K562 (cell line): Measurements from ENCODE around the gene JDP2. TPM values are rescaled to one million over a fixed set of nuclear protein-coding genes. Genes with fewer than 3 reads are reported as not detected.

Experiments
- ATAC-seq: fragments of 200-7000 bp; cut with Tn5 transposase; 3 replicates; pipeline ENCODE4 v1.9.1; 2020; ENCODE audit warnings: moderate library complexity
- BruUV-seq: library from RNA; stranded (reverse); fragments of 400-500 nt; replicated peaks from 2 replicates; lab custom pipeline; 2021; lab: Mats Ljungman, UMichigan
- CTCF ChIA-PET: fragments of 300-600 bp; formaldehyde crosslinking; extraction: SDS; loops from one replicate; lab custom pipeline; 2021; ENCODE audit warnings: low intra/inter-chr PET ratio; lab: Yijun Ruan, JAX
- POLR2A ChIA-PET: fragments of 300-600, 350-650 bp; sonication (Branson Sonifier 250); formaldehyde crosslinking; extraction: SDS; loops from one replicate; lab custom pipeline; 2021; ENCODE audit warnings: antibody characterized with exemption, inconsistent platforms; lab: Yijun Ruan, JAX
- DNase-seq, 4 experiments: peaks; one replicate each; pipeline versions ENCODE4 v3.0.0 to v3.0.0-alpha.2; 2011 to 2018; ENCODE audit warnings: low spot score in 3 of 4, mixed read lengths in 3 of 4; ENCODE audit errors: extremely low read depth in 1 of 4
- FAIRE-seq: peaks from 2 replicates; lab custom pipeline; 2011; peaks lifted over from hg19 to GRCh38; lab: Jason Lieb, UNC
- H2AFZ ChIP-seq: 2 replicates; pipeline ENCODE4 v1.6.0; 2011; ENCODE audit warnings: low read depth, low read length, control low read depth, inconsistent platforms
- H3K27ac ChIP-seq: fragments of 200-600 bp; 3 replicates; pipeline ENCODE4 v1.8.0; 2011; ENCODE audit warnings: low read depth, mild to moderate bottlenecking, control low read depth, inconsistent platforms, low read length, moderate library complexity, mixed read lengths; ENCODE audit errors: extremely low read depth
- H3K27me3 ChIP-seq, 2 experiments: fragments of 300-600 bp in 1 of 2; 2 replicates in 1 of 2; 3 replicates in 1 of 2; pipeline versions ENCODE4 v1.6.0 to v1.8.0; 2011; ENCODE audit warnings: inconsistent platforms in 2 of 2, low read length in 2 of 2, mild to moderate bottlenecking in 1 of 2, mixed read lengths in 1 of 2, moderate library complexity in 1 of 2; ENCODE audit not compliant: control insufficient read depth in 2 of 2, insufficient read depth in 2 of 2
- H3K36me3 ChIP-seq: fragments of 300-600 bp; 3 replicates; pipeline ENCODE4 v1.8.0; 2011; ENCODE audit warnings: mild to moderate bottlenecking, low read length, inconsistent platforms; ENCODE audit not compliant: control insufficient read depth, insufficient read depth
- H3K4me1 ChIP-seq, 2 experiments: fragments of 200-600 bp in 1 of 2; replicated peaks in 1 of 2; 2 replicates in 1 of 2; 3 replicates in 1 of 2; pipeline versions ENCODE4 v1.5.1 to v1.8.0; 2011; ENCODE audit warnings: inconsistent platforms in 2 of 2, low read length in 2 of 2, mild to moderate bottlenecking in 1 of 2, mixed read lengths in 1 of 2, moderate library complexity in 1 of 2; ENCODE audit not compliant: control insufficient read depth in 2 of 2, insufficient read depth in 2 of 2
- H3K4me2 ChIP-seq: 2 replicates; pipeline ENCODE4 v1.6.1; 2011; ENCODE audit warnings: low read length, control low read depth, inconsistent platforms, mixed read lengths; ENCODE audit not compliant: insufficient read depth
- H3K4me3 ChIP-seq: fragments of 200-600 bp; sonication (generic), shearing (Covaris generic); 2 replicates; pipeline ENCODE4 v1.5.1; 2016; ENCODE audit warnings: control low read depth, inconsistent platforms
- H3K79me2 ChIP-seq: fragments of 200-600 bp; 3 replicates; pipeline ENCODE4 v1.8.0; 2011; ENCODE audit warnings: low read length, inconsistent platforms; ENCODE audit not compliant: control insufficient read depth, insufficient read depth
- H3K9ac ChIP-seq, 2 experiments: 2 replicates each; pipeline versions ENCODE4 v1.6.0 to v1.6.1; 2011; ENCODE audit warnings: low read depth in 2 of 2, low read length in 2 of 2, control low read depth in 1 of 2, inconsistent platforms in 1 of 2, mild to moderate bottlenecking in 1 of 2, mixed read lengths in 1 of 2; ENCODE audit not compliant: insufficient read depth in 1 of 2
- H3K9me1 ChIP-seq: one replicate; pipeline ENCODE4 v1.6.0; 2011; ENCODE audit warnings: inconsistent platforms, mild to moderate bottlenecking, low read length, moderate library complexity; ENCODE audit not compliant: control insufficient read depth, insufficient read depth
- H3K9me3 ChIP-seq: replicated peaks from 2 replicates; pipeline ENCODE4 v1.5.1; 2011; ENCODE audit warnings: low read depth, low read length, inconsistent platforms; ENCODE audit not compliant: control insufficient read depth, insufficient read depth
- H4K20me1 ChIP-seq: replicated peaks from 2 replicates; pipeline ENCODE4 v1.6.1; 2011; ENCODE audit warnings: low read length, inconsistent platforms, mixed read lengths; ENCODE audit not compliant: control insufficient read depth, insufficient read depth
- E2F1 ChIP-seq: sonication (generic); formaldehyde crosslinking; IDR thresholded peaks from 2 replicates; pipeline ENCODE4 v1.8.1; 2023; ENCODE audit warnings: mild to moderate bottlenecking, missing genetic modification reagents, moderate library complexity
- FOXP1 ChIP-seq: sonication (generic); formaldehyde crosslinking; IDR thresholded peaks from 2 replicates; pipeline ENCODE4 v1.8.0; 2022; ENCODE audit warnings: mild to moderate bottlenecking, missing genetic modification reagents
- FUS ChIP-seq: fragments of 200-400 bp; formaldehyde crosslinking; optimal IDR thresholded peaks from 2 replicates; pipeline ENCODE3; 2017; ENCODE audit warnings: low read depth, low read length
- PRDM10 ChIP-seq: fragments of 450-650 bp; IDR thresholded peaks from 2 replicates; pipeline ENCODE4 v1.6.1; 2018; ENCODE audit not compliant: partially characterized antibody
- SIRT6 ChIP-seq: IDR thresholded peaks from one replicate; pipeline ENCODE4 v1.6.1; 2012; ENCODE audit warnings: low read depth, mild to moderate bottlenecking, control low read depth, inconsistent platforms, low read length, moderate library complexity
- ZNF133 ChIP-seq: fragments of 250-450 bp; sonication (Bioruptor Pico); IDR thresholded peaks from 2 replicates; pipeline ENCODE4 v1.4.0; 2020; ENCODE audit warnings: mild to moderate bottlenecking
- ZZZ3 ChIP-seq: fragments of 450-650 bp; IDR thresholded peaks from 2 replicates; pipeline ENCODE4 v1.6.1; 2016; ENCODE audit warnings: antibody characterized with exemption, mild to moderate bottlenecking, moderate library complexity
- whole genome bisulfite sequencing: fragments of 100-300 bp; shearing (Covaris generic); methylation state at CpG from one replicate; pipeline ENCODE4 v1.1.6; 2016; ENCODE audit warnings: low coverage, mixed read lengths; ENCODE audit not compliant: insufficient coverage; ENCODE audit errors: missing lambda C conversion rate; 5-methylcytosine and 5-hydroxymethylcytosine counted together
- in situ Hi-C: fragments of 300-500 bp; cut with MboI; formaldehyde crosslinking; loops from 4 replicates; pipeline ENCODE4 v1.15.0; 2018; ENCODE audit warnings: inconsistent platforms, mixed read lengths
- intact Hi-C: fragments of 100-400 bp; cut with micrococcal nuclease; formaldehyde crosslinking; loops from 2 replicates; pipeline ENCODE4 v1.14.2; 2022
- polyA plus RNA-seq, 8 experiments: library from polyadenylated mRNA; depleted of rRNA in 4 of 8; stranded (reverse) in 5 of 8; unstranded in 3 of 8; fragments of >200 nt; fragmentation: Nextera tagmentation in 2 of 8; fragmentation: Illumina TruSeq in 1 of 8; extraction: Ambion mirVana in 2 of 8; extraction: Trizol in 1 of 8; gene quantifications; 2 replicates each; pipeline versions ENCODE4 v1.2.1 to v1.2.3, GENCODE V29; 2011 to 2014; ENCODE audit warnings: inconsistent platforms in 1 of 8, missing spikeins in 1 of 8
- total RNA-seq, 7 experiments: library from RNA; depleted of rRNA in 6 of 7; stranded (reverse); fragments of >200 nt in 6 of 7; fragmentation: Illumina TruSeq in 2 of 7; extraction: Trizol in 2 of 7; gene quantifications; 2 replicates each; pipeline versions ENCODE4 v1.2.1 to v1.2.3, GENCODE V29; 2011 to 2021; ENCODE audit warnings: low replicate concordance in 1 of 7
- TF ChIP-seq, protein P1 (sequence below): sonication (generic); formaldehyde crosslinking; IDR thresholded peaks from 2 replicates; pipeline ENCODE4 v1.8.0; 2022; ENCODE audit warnings: missing genetic modification reagents, mild to moderate bottlenecking, borderline replicate concordance

JDP2 gene
- total and polyA plus RNA-seq, 9 of the 15 experiments (the other 6 are each of a cell fraction or from before 2014, with no cell fraction given), result 0.27 to 13.8 (median 3.1) TPM

- WGBS, result 0% methylated on average over 4 of the region's 4 CpGs
Observed at GRCh38 chr14:75379246-75379929, 48.4 kb upstream of the JDP2 start.

More at GRCh38 chr14:75379246-75379929, 48.4 kb upstream of the JDP2 start:
- H4K20me1 ChIP-seq, result no peaks in the 10 kb centered on the region
- no peak for DNase-seq
- H3K4me1 ChIP-seq, result no peaks in the 10 kb centered on the region
- H3K27ac ChIP-seq, result no peak overlapping the region
- ChIA-PET CTCF (no interaction called here), POLR2A (interaction anchor here (0.5 to 0.6 kb wide), 2 partner anchors 49 to 75 kb away, joined by 3 read pairs; partner anchors contain the start of gene JDP2)
- no TSS peak for BruUV-seq
- 0 out of 5 replicates have a peak, but pooled peaks cover 0 to 6% of the 10 kb centered on the region in 2 experiments for H3K27me3 ChIP-seq
- H3K36me3 ChIP-seq, result no peaks in the 10 kb centered on the region
- H2AFZ ChIP-seq, result no peak overlapping the region
- no peak overlapping the region for H3K4me2 ChIP-seq
- H3K9me1 ChIP-seq, result no peaks in the 10 kb centered on the region
- no peaks in the 10 kb centered on the region for H3K9me3 ChIP-seq
- intact Hi-C loops, result no loop called here
- H3K79me2 ChIP-seq, result no peaks in the 10 kb centered on the region
- no peak for ATAC-seq
- in situ Hi-C loops, result no loop called here
- FAIRE-seq, result no peak
- no peak overlapping the region for H3K4me3 ChIP-seq
- TF ChIP-seq PRDM10, result no peak
- no peak for TF ChIP-seq FOXP1 (CRISPR knock-in tag)
- no peak for TF ChIP-seq SIRT6
- no peak for TF ChIP-seq ZNF133 (CRISPR knock-in tag)
- TF ChIP-seq, protein P1, sequence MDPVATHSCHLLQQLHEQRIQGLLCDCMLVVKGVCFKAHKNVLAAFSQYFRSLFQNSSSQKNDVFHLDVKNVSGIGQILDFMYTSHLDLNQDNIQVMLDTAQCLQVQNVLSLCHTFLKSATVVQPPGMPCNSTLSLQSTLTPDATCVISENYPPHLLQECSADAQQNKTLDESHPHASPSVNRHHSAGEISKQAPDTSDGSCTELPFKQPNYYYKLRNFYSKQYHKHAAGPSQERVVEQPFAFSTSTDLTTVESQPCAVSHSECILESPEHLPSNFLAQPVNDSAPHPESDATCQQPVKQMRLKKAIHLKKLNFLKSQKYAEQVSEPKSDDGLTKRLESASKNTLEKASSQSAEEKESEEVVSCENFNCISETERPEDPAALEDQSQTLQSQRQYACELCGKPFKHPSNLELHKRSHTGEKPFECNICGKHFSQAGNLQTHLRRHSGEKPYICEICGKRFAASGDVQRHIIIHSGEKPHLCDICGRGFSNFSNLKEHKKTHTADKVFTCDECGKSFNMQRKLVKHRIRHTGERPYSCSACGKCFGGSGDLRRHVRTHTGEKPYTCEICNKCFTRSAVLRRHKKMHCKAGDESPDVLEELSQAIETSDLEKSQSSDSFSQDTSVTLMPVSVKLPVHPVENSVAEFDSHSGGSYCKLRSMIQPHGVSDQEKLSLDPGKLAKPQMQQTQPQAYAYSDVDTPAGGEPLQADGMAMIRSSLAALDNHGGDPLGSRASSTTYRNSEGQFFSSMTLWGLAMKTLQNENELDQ, result no peak
- TF ChIP-seq ZZZ3, result no peak
- no peak for TF ChIP-seq E2F1 (CRISPR knock-in tag)
- TF ChIP-seq FUS, result no peak
- H3K9ac ChIP-seq, result no peak overlapping the region
